K562 (cell line): Measurements from ENCODE around the gene MACROD2. TPM values are rescaled to one million over a fixed set of nuclear protein-coding genes. Genes with fewer than 3 reads are reported as not detected.

Experiments
- ATAC-seq: fragments of 200-7000 bp; cut with Tn5 transposase; 3 replicates; pipeline ENCODE4 v1.9.1; 2020; ENCODE audit warnings: moderate library complexity
- BruUV-seq: library from RNA; stranded (reverse); fragments of 400-500 nt; replicated peaks from 2 replicates; lab custom pipeline; 2021; lab: Mats Ljungman, UMichigan
- CTCF ChIA-PET: fragments of 300-600 bp; formaldehyde crosslinking; extraction: SDS; loops from one replicate; lab custom pipeline; 2021; ENCODE audit warnings: low intra/inter-chr PET ratio; lab: Yijun Ruan, JAX
- POLR2A ChIA-PET: fragments of 300-600, 350-650 bp; sonication (Branson Sonifier 250); formaldehyde crosslinking; extraction: SDS; loops from one replicate; lab custom pipeline; 2021; ENCODE audit warnings: antibody characterized with exemption, inconsistent platforms; lab: Yijun Ruan, JAX
- DNase-seq, 4 experiments: peaks; one replicate each; pipeline versions ENCODE4 v3.0.0 to v3.0.0-alpha.2; 2011 to 2018; ENCODE audit warnings: low spot score in 3 of 4, mixed read lengths in 3 of 4; ENCODE audit errors: extremely low read depth in 1 of 4
- FAIRE-seq: peaks from 2 replicates; lab custom pipeline; 2011; peaks lifted over from hg19 to GRCh38; lab: Jason Lieb, UNC
- H2AFZ ChIP-seq: 2 replicates; pipeline ENCODE4 v1.6.0; 2011; ENCODE audit warnings: low read depth, low read length, control low read depth, inconsistent platforms
- H3K27ac ChIP-seq: fragments of 200-600 bp; 3 replicates; pipeline ENCODE4 v1.8.0; 2011; ENCODE audit warnings: low read depth, mild to moderate bottlenecking, control low read depth, inconsistent platforms, low read length, moderate library complexity, mixed read lengths; ENCODE audit errors: extremely low read depth
- H3K27me3 ChIP-seq, 2 experiments: fragments of 300-600 bp in 1 of 2; 2 replicates in 1 of 2; 3 replicates in 1 of 2; pipeline versions ENCODE4 v1.6.0 to v1.8.0; 2011; ENCODE audit warnings: inconsistent platforms in 2 of 2, low read length in 2 of 2, mild to moderate bottlenecking in 1 of 2, mixed read lengths in 1 of 2, moderate library complexity in 1 of 2; ENCODE audit not compliant: control insufficient read depth in 2 of 2, insufficient read depth in 2 of 2
- H3K36me3 ChIP-seq: fragments of 300-600 bp; 3 replicates; pipeline ENCODE4 v1.8.0; 2011; ENCODE audit warnings: mild to moderate bottlenecking, low read length, inconsistent platforms; ENCODE audit not compliant: control insufficient read depth, insufficient read depth
- H3K4me1 ChIP-seq, 2 experiments: fragments of 200-600 bp in 1 of 2; replicated peaks in 1 of 2; 2 replicates in 1 of 2; 3 replicates in 1 of 2; pipeline versions ENCODE4 v1.5.1 to v1.8.0; 2011; ENCODE audit warnings: inconsistent platforms in 2 of 2, low read length in 2 of 2, mild to moderate bottlenecking in 1 of 2, mixed read lengths in 1 of 2, moderate library complexity in 1 of 2; ENCODE audit not compliant: control insufficient read depth in 2 of 2, insufficient read depth in 2 of 2
- H3K4me2 ChIP-seq: 2 replicates; pipeline ENCODE4 v1.6.1; 2011; ENCODE audit warnings: low read length, control low read depth, inconsistent platforms, mixed read lengths; ENCODE audit not compliant: insufficient read depth
- H3K4me3 ChIP-seq: fragments of 200-600 bp; sonication (generic), shearing (Covaris generic); 2 replicates; pipeline ENCODE4 v1.5.1; 2016; ENCODE audit warnings: control low read depth, inconsistent platforms
- H3K79me2 ChIP-seq: fragments of 200-600 bp; 3 replicates; pipeline ENCODE4 v1.8.0; 2011; ENCODE audit warnings: low read length, inconsistent platforms; ENCODE audit not compliant: control insufficient read depth, insufficient read depth
- H3K9ac ChIP-seq, 2 experiments: 2 replicates each; pipeline versions ENCODE4 v1.6.0 to v1.6.1; 2011; ENCODE audit warnings: low read depth in 2 of 2, low read length in 2 of 2, control low read depth in 1 of 2, inconsistent platforms in 1 of 2, mild to moderate bottlenecking in 1 of 2, mixed read lengths in 1 of 2; ENCODE audit not compliant: insufficient read depth in 1 of 2
- H3K9me1 ChIP-seq: one replicate; pipeline ENCODE4 v1.6.0; 2011; ENCODE audit warnings: inconsistent platforms, mild to moderate bottlenecking, low read length, moderate library complexity; ENCODE audit not compliant: control insufficient read depth, insufficient read depth
- H3K9me3 ChIP-seq: replicated peaks from 2 replicates; pipeline ENCODE4 v1.5.1; 2011; ENCODE audit warnings: low read depth, low read length, inconsistent platforms; ENCODE audit not compliant: control insufficient read depth, insufficient read depth
- H4K20me1 ChIP-seq: replicated peaks from 2 replicates; pipeline ENCODE4 v1.6.1; 2011; ENCODE audit warnings: low read length, inconsistent platforms, mixed read lengths; ENCODE audit not compliant: control insufficient read depth, insufficient read depth
- ATF4 ChIP-seq: fragments of 450-650 bp; formaldehyde crosslinking; IDR thresholded peaks from 2 replicates; pipeline ENCODE4 v1.4.0; 2022; ENCODE audit warnings: mild to moderate bottlenecking, moderate library complexity
- CREB1 ChIP-seq, 2 experiments: sonication (generic) in 1 of 2; formaldehyde crosslinking in 1 of 2; IDR thresholded peaks; 2 replicates each; pipeline versions ENCODE4 v1.6.1 to v1.8.0; 2012 to 2022; ENCODE audit warnings: inconsistent platforms in 1 of 2, mild to moderate bottlenecking in 1 of 2, missing genetic modification reagents in 1 of 2, moderate library complexity in 1 of 2
- FUS ChIP-seq: fragments of 200-400 bp; formaldehyde crosslinking; optimal IDR thresholded peaks from 2 replicates; pipeline ENCODE3; 2017; ENCODE audit warnings: low read depth, low read length
- HNRNPK ChIP-seq: fragments of 200-400 bp; formaldehyde crosslinking; IDR thresholded peaks from one replicate; pipeline ENCODE4 v1.6.1; 2018; ENCODE audit warnings: mild to moderate bottlenecking, low read depth, low read length; ENCODE audit not compliant: poor library complexity, severe bottlenecking
- HSF4 ChIP-seq: fragments of 250-450 bp; sonication (Bioruptor Pico); IDR thresholded peaks from 2 replicates; pipeline ENCODE4 v2.1.2; 2022; ENCODE audit warnings: mild to moderate bottlenecking, moderate library complexity, borderline replicate concordance
- MYBL2 ChIP-seq, 2 experiments: fragments of 450-650 bp in 1 of 2; sonication (generic) in 1 of 2; formaldehyde crosslinking in 1 of 2; IDR thresholded peaks; 2 replicates each; pipeline versions ENCODE4 v1.6.1 to v1.8.1; 2017 to 2022; ENCODE audit warnings: borderline replicate concordance in 1 of 2, inconsistent platforms in 1 of 2, low read depth in 1 of 2, mild to moderate bottlenecking in 1 of 2, missing genetic modification reagents in 1 of 2, moderate library complexity in 1 of 2
- TRIM28 ChIP-seq: fragments of 450-650 bp; IDR thresholded peaks from 2 replicates; pipeline ENCODE4 v1.6.1; 2017
- WGBS: fragments of 100-300 bp; shearing (Covaris generic); methylation state at CpG from one replicate; pipeline ENCODE4 v1.1.6; 2016; ENCODE audit warnings: low coverage, mixed read lengths; ENCODE audit not compliant: insufficient coverage; ENCODE audit errors: missing lambda C conversion rate; 5-methylcytosine and 5-hydroxymethylcytosine counted together
- in situ Hi-C: fragments of 300-500 bp; cut with MboI; formaldehyde crosslinking; loops from 4 replicates; pipeline ENCODE4 v1.15.0; 2018; ENCODE audit warnings: inconsistent platforms, mixed read lengths
- intact Hi-C: fragments of 100-400 bp; cut with micrococcal nuclease; formaldehyde crosslinking; loops from 2 replicates; pipeline ENCODE4 v1.14.2; 2022
- polyA plus RNA-seq, 8 experiments: library from polyadenylated mRNA; depleted of rRNA in 4 of 8; stranded (reverse) in 5 of 8; unstranded in 3 of 8; fragments of >200 nt; fragmentation: Nextera tagmentation in 2 of 8; fragmentation: Illumina TruSeq in 1 of 8; extraction: Ambion mirVana in 2 of 8; extraction: Trizol in 1 of 8; gene quantifications; 2 replicates each; pipeline versions ENCODE4 v1.2.1 to v1.2.3, GENCODE V29; 2011 to 2014; ENCODE audit warnings: inconsistent platforms in 1 of 8, missing spikeins in 1 of 8
- total RNA-seq, 7 experiments: library from RNA; depleted of rRNA in 6 of 7; stranded (reverse); fragments of >200 nt in 6 of 7; fragmentation: Illumina TruSeq in 2 of 7; extraction: Trizol in 2 of 7; gene quantifications; 2 replicates each; pipeline versions ENCODE4 v1.2.1 to v1.2.3, GENCODE V29; 2011 to 2021; ENCODE audit warnings: low replicate concordance in 1 of 7
- TF ChIP-seq, protein P1 (sequence below), 2 experiments: IDR thresholded peaks in 1 of 2; conservative IDR thresholded peaks in 1 of 2; 2 replicates each; pipeline ENCODE4 v1.6.1; 2016; ENCODE audit warnings: low read depth in 2 of 2, mild to moderate bottlenecking in 1 of 2, missing compliant biosample characterization in 1 of 2, missing genetic modification characterization in 1 of 2, moderate library complexity in 1 of 2
- TF ChIP-seq, protein P2 (sequence below): fragments of 250-450 bp; sonication (Bioruptor Pico); IDR thresholded peaks from 2 replicates; pipeline ENCODE4 v1.5.0; 2022; ENCODE audit warnings: mild to moderate bottlenecking

The MACROD2 gene
- total and polyA plus RNA-seq, 9 of the 15 experiments (the other 6 are each of a cell fraction or from before 2014, with no cell fraction given): not detected

DNA sequence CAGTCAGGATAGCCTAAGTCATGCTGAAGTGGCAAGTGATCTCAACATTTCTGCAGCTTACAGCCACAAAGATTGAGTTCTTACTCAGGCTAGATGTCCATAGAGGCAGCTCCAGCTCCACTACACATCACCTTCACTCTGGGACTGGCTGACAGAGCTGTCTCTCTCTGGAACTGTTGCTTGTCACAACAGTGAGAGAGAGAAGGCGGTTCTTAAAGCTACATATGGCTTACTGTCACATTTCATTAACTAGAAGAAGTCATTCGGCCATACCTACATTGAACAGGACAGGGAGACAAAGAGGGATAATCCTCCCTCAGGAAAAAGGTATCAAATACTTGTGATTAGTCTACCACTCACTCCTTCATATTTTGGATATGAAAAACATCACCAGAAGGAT, 1257.0 kb downstream of the MACROD2 start:
- no peak for TF ChIP-seq TRIM28
- TF ChIP-seq, protein P1, sequence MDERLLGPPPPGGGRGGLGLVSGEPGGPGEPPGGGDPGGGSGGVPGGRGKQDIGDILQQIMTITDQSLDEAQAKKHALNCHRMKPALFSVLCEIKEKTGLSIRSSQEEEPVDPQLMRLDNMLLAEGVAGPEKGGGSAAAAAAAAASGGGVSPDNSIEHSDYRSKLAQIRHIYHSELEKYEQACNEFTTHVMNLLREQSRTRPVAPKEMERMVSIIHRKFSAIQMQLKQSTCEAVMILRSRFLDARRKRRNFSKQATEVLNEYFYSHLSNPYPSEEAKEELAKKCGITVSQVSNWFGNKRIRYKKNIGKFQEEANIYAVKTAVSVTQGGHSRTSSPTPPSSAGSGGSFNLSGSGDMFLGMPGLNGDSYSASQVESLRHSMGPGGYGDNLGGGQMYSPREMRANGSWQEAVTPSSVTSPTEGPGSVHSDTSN (CRISPR knock-in tag; IDR thresholded peaks at IDR 0.05; ENCODE audit: low read depth): no peak
- TF ChIP-seq, protein P1 (tag; conservative IDR thresholded peaks at IDR 0.05; ENCODE audit: low read depth): no peak
- ChIA-PET CTCF (no interaction called here), POLR2A (no interaction called here)
- H3K79me2 ChIP-seq: no peaks in the 10 kb centered on the region
- no peaks in the 10 kb centered on the region for H3K4me1 ChIP-seq
- H3K4me3 ChIP-seq: no peak overlapping the region
- no peaks in the 10 kb centered on the region for H3K9me3 ChIP-seq
- no peaks in the 10 kb centered on the region for H3K27me3 ChIP-seq
- H3K36me3 ChIP-seq: no peaks in the 10 kb centered on the region
- BruUV-seq: no TSS peak
- no peaks in the 10 kb centered on the region for H4K20me1 ChIP-seq
- H3K9me1 ChIP-seq: no peaks in the 10 kb centered on the region
- WGBS: 8% methylated on average over 2 of the region's 2 CpGs
- ATAC-seq (no peak), DNase-seq (no peak), FAIRE-seq (no peak)
- intact Hi-C loops: no loop called here
- H3K9ac ChIP-seq: no peak overlapping the region
- no peak overlapping the region for H3K4me2 ChIP-seq
- H3K27ac ChIP-seq: no peak overlapping the region
- H2AFZ ChIP-seq: no peak overlapping the region
- in situ Hi-C loops: no loop called here

DNA sequence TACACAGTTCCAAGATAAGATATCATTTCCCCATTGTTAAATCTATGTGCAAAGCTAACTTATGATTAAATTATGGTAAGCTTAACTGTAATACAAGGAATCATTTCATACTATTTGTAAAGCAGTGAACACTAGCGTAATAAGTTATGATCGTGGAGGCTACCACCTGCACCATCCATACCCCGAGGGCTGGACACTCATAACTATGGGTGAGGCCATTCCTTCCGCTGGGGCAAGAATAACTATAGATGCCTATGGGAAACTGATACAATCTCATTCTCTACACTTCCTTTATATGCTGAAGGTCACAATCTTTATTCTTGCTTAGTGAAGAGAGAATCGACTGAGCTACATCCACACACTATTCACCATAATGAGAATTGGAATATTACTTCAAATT, 1258.1 kb downstream of the MACROD2 start:
- H3K9ac ChIP-seq: no peak overlapping the region
- H3K27me3 ChIP-seq: no peaks in the 10 kb centered on the region
- in situ Hi-C loops (no loop called here), intact Hi-C loops (no loop called here)
- CTCF ChIA-PET: no interaction called here
- H3K27ac ChIP-seq: no peak overlapping the region
- POLR2A ChIA-PET: no interaction called here
- no peak overlapping the region for H2AFZ ChIP-seq
- no peaks in the 10 kb centered on the region for H3K4me1 ChIP-seq
- no peaks in the 10 kb centered on the region for H3K9me1 ChIP-seq
- H3K79me2 ChIP-seq: no peaks in the 10 kb centered on the region
- no peaks in the 10 kb centered on the region for H4K20me1 ChIP-seq
- DNase-seq: no peak
- 0% methylated on average over 5 of the region's 5 CpGs for WGBS
- H3K9me3 ChIP-seq: no peaks in the 10 kb centered on the region
- ATAC-seq: no peak
- no TSS peak for BruUV-seq
- FAIRE-seq: no peak
- H3K4me3 ChIP-seq: no peak overlapping the region
- no peaks in the 10 kb centered on the region for H3K36me3 ChIP-seq
- H3K4me2 ChIP-seq: no peak overlapping the region
- TF ChIP-seq MYBL2 (IDR thresholded peaks at IDR 0.05; ENCODE audit: low read depth) (no peak), MYBL2 (CRISPR knock-in tag; IDR thresholded peaks at IDR 0.05; ENCODE audit: borderline replicate concordance) (no peak), CREB1 (IDR thresholded peaks at IDR 0.05) (no peak), CREB1 (CRISPR knock-in tag; IDR thresholded peaks at IDR 0.05) (no peak), FUS (no peak), ATF4 (CRISPR knock-in tag) (no peak), HNRNPK (no peak), HSF4 (no peak)
- TF ChIP-seq, protein P2, sequence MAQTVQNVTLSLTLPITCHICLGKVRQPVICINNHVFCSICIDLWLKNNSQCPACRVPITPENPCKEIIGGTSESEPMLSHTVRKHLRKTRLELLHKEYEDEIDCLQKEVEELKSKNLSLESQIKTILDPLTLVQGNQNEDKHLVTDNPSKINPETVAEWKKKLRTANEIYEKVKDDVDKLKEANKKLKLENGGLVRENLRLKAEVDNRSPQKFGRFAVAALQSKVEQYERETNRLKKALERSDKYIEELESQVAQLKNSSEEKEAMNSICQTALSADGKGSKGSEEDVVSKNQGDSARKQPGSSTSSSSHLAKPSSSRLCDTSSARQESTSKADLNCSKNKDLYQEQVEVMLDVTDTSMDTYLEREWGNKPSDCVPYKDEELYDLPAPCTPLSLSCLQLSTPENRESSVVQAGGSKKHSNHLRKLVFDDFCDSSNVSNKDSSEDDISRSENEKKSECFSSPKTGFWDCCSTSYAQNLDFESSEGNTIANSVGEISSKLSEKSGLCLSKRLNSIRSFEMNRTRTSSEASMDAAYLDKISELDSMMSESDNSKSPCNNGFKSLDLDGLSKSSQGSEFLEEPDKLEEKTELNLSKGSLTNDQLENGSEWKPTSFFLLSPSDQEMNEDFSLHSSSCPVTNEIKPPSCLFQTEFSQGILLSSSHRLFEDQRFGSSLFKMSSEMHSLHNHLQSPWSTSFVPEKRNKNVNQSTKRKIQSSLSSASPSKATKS (CRISPR knock-in tag): no peak
